Astrocyte (in vitro differentiated cells and primary cell): ENCODE data around the gene GPSM3.

ENCODE experiments used
- CTCF ChIP-seq: IDR thresholded peaks from 2 replicates; pipeline ENCODE4 v1.5.1; 2011; ENCODE audit warnings: low read depth, mild to moderate bottlenecking, inconsistent platforms, low read length, moderate library complexity; ENCODE audit not compliant: insufficient read depth
- EZH2 ChIP-seq: IDR thresholded peaks from 2 replicates; pipeline ENCODE4 v1.6.1; 2012; ENCODE audit warnings: mild to moderate bottlenecking, low read length, inconsistent platforms; ENCODE audit not compliant: insufficient read depth

GRCh38 chr6:32204268-32204715 is 11.8 kb upstream of the GPSM3 start:
- TF ChIP-seq EZH2 = no peak
- no peak for TF ChIP-seq CTCF
